OCI-LY3 (cell line): ENCODE results near the gene FRMPD1.

Source experiments
- H2AFZ ChIP-seq: fragments of 200-600, 300-600 bp; shearing (Covaris generic); 2 replicates; pipeline ENCODE4 v1.6.0; 2014; ENCODE audit warnings: antibody characterized with exemption, low read depth, low read length
- H3K27ac ChIP-seq: fragments of 200-600, 300-600 bp; sonication (generic); 2 replicates; pipeline ENCODE4 v1.5.1; 2014; ENCODE audit warnings: mild to moderate bottlenecking, low read length, moderate library complexity, mixed read lengths
- H3K27me3 ChIP-seq: fragments of 200-600, 300-600 bp; sonication (generic); 2 replicates; pipeline ENCODE4 v1.6.1; 2014; ENCODE audit warnings: low read depth, low read length, mixed read lengths
- H3K36me3 ChIP-seq: fragments of 200-600, 300-600 bp; sonication (generic); replicated peaks from 2 replicates; pipeline ENCODE3; 2014; ENCODE audit warnings: low read depth, low read length, mixed read lengths
- H3K4me1 ChIP-seq: fragments of 300-600, 200-600 bp; sonication (generic); 2 replicates; pipeline ENCODE4 v1.6.1; 2014; ENCODE audit warnings: low read length, mixed read lengths
- H3K4me2 ChIP-seq: fragments of 200-600, 300-600 bp; sonication (generic); 2 replicates; pipeline ENCODE4 v1.6.1; 2014; ENCODE audit warnings: low read length, mixed read lengths
- H3K4me3 ChIP-seq: fragments of 300-600, 200-600 bp; sonication (generic); 2 replicates; pipeline ENCODE4 v1.5.1; 2014; ENCODE audit warnings: antibody characterized with exemption, mild to moderate bottlenecking, low read length, moderate library complexity
- H3K79me2 ChIP-seq: fragments of 300-600, 200-600 bp; shearing (Covaris generic); 2 replicates; pipeline ENCODE4 v1.6.1; 2014; ENCODE audit warnings: mild to moderate bottlenecking, low read length, mixed read lengths
- H3K9ac ChIP-seq: fragments of 300-600, 200-600 bp; shearing (Covaris generic); 2 replicates; pipeline ENCODE4 v1.6.0; 2014; ENCODE audit warnings: mild to moderate bottlenecking, low read length, moderate library complexity
- H3K9me3 ChIP-seq: fragments of 200-600, 300-600 bp; shearing (Covaris generic); 2 replicates; pipeline ENCODE4 v1.6.1; 2014; ENCODE audit warnings: low read length, mixed read lengths; ENCODE audit not compliant: insufficient read depth
- H4K20me1 ChIP-seq: fragments of 200-600, 300-600 bp; sonication (generic); 2 replicates; pipeline ENCODE4 v1.6.1; 2016; ENCODE audit warnings: low read length, mixed read lengths; ENCODE audit not compliant: insufficient read depth
- EZH2phosphoT487 ChIP-seq: fragments of 200-600 bp; shearing (Covaris generic); IDR thresholded peaks from 2 replicates; pipeline ENCODE4 v1.6.1; 2018; ENCODE audit warnings: antibody characterized with exemption, mixed run types, low read depth
- TF ChIP-seq, protein P1 (sequence below): fragments of 200-600, 300-600 bp; sonication (generic); IDR thresholded peaks from 2 replicates; pipeline ENCODE4 v1.5.1; 2014; ENCODE audit warnings: antibody characterized with exemption, low read length, low read depth

The FRMPD1 gene

DNA sequence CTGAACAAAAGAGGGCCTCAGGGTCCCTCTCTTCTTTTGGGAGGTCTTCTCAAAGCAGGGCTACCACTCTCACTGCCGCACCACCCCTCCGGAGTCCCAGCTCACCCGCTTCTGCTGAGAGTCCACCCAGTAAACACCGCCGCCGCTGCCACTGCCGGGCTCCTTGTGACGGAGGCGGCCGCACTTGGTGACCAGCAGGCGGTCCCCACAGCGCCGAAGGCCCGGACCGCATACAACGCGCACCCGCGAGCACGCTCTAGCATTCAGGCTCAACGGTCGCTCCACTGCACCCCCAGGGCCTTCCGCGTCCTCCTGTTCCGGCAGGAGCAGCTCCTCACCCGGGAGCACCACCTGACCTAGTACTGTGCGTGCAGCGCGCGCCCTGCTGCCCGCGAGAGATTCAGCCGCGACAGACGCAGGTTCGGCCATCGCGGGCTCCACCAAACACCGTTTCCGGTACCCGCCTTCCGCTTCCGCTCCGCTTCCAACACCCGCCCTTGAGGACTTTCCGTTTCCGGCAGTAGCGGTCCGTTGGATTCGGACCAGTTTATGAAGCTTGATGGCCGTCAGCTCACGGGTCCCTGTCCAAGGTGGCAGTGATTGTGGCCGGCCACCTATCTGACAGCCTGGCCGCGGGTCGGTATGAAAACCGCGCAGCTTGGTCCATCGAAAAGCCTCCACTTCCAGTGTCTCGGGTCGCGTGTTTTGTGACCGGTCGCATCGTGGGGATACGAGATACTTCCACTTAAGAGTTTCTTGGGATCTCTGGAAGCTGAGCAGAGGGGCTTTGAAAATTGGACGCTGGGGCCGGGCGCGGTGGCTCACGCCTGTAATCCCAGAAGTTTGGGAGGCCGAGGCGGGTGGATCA is 134.1 kb downstream of the FRMPD1 start, which contains the start of gene EXOSC3:
Gene EXOSC3, minus strand, starts transcription at position 449 of the 868 bp plus-strand sequence. Its CDS starts 20 bp downstream, at position 429.
- Histone ChIP-seq H2AFZ (peak within 1 kb of the TSS; percentile 86), H3K4me3 (peak within 1 kb of the TSS; percentile 97), H3K79me2 (peaks cover 53% of the 10 kb centered on the region), H3K27ac (peak within 1 kb of the TSS; percentile 53), H3K9me3 (no peaks in the 10 kb centered on the region), H4K20me1 (no peaks in the 10 kb centered on the region), H3K27me3 (no peaks in the 10 kb centered on the region), H3K9ac (peak within 1 kb of the TSS; percentile 85), H3K36me3 (peaks cover 36% of the 10 kb centered on the region), H3K4me2 (peak within 1 kb of the TSS; percentile 85), H3K4me1 (peaks cover 21% of the 10 kb centered on the region)
- TF ChIP-seq, protein P1, sequence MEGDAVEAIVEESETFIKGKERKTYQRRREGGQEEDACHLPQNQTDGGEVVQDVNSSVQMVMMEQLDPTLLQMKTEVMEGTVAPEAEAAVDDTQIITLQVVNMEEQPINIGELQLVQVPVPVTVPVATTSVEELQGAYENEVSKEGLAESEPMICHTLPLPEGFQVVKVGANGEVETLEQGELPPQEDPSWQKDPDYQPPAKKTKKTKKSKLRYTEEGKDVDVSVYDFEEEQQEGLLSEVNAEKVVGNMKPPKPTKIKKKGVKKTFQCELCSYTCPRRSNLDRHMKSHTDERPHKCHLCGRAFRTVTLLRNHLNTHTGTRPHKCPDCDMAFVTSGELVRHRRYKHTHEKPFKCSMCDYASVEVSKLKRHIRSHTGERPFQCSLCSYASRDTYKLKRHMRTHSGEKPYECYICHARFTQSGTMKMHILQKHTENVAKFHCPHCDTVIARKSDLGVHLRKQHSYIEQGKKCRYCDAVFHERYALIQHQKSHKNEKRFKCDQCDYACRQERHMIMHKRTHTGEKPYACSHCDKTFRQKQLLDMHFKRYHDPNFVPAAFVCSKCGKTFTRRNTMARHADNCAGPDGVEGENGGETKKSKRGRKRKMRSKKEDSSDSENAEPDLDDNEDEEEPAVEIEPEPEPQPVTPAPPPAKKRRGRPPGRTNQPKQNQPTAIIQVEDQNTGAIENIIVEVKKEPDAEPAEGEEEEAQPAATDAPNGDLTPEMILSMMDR: no peak
- TF ChIP-seq EZH2phosphoT487: no peak

DNA sequence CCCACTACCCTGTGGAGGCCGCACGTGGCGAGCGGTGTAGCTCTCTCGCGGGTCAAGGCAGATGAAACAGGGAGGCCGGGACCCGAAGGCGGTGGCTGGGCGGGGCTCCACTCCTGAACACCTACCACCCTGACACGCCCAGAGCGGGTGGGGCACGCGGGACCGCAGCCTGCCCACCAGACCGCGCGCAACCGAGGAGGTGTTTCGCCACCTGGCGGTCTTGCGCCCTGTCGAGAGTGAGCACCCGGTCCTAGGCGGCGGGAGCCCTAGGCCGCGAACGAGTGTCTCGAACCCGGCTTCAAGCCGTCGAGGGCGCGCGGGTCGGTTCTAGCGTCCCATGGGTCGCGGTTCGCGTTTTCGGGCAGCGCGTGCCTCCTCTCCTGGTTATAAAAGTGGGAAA is 136.3 kb downstream of the FRMPD1 start:
- H3K4me2 ChIP-seq: no peak overlapping the region
- peaks cover 21% of the 10 kb centered on the region for H3K4me1 ChIP-seq
- no peaks in the 10 kb centered on the region for H3K9me3 ChIP-seq
- peaks cover 38% of the 10 kb centered on the region for H3K79me2 ChIP-seq
- no peak overlapping the region for H2AFZ ChIP-seq
- no peaks in the 10 kb centered on the region for H4K20me1 ChIP-seq
- TF ChIP-seq, protein P1: no peak
- TF ChIP-seq EZH2phosphoT487: no peak
- no peak overlapping the region for H3K9ac ChIP-seq
- H3K27ac ChIP-seq: no peak overlapping the region
- H3K27me3 ChIP-seq: no peaks in the 10 kb centered on the region
- no peak overlapping the region for H3K4me3 ChIP-seq
- H3K36me3 ChIP-seq: peaks cover 14% of the 10 kb centered on the region

DNA sequence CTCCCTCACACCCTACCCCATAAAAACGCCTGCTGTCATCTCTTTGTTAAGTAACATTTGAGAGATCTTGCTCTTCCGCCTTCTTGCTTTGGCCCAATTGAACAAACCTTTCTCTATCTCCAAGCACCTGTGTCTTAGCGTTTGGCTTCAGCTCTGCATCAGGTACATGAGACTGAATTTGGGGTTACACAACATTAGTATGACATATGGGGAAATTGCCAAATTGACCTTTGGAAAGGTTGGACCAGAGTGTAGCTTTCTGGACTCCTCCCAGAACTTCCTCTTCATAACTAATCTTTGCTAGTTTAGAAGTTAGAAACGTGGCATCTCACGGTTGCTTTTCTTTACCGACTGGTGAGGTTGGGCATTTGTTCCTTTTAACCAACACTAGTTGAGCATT is 137.6 kb downstream of the FRMPD1 start:
- Histone ChIP-seq H3K79me2 (peaks cover 25% of the 10 kb centered on the region), H2AFZ (no peak overlapping the region), H3K36me3 (peaks cover 1% of the 10 kb centered on the region), H4K20me1 (no peaks in the 10 kb centered on the region), H3K4me3 (no peak overlapping the region), H3K27ac (no peak overlapping the region), H3K9me3 (no peaks in the 10 kb centered on the region), H3K9ac (no peak overlapping the region), H3K27me3 (no peaks in the 10 kb centered on the region), H3K4me2 (no peak overlapping the region), H3K4me1 (peaks cover 11% of the 10 kb centered on the region)
- TF ChIP-seq, protein P1: no peak
- TF ChIP-seq EZH2phosphoT487: no peak

DNA sequence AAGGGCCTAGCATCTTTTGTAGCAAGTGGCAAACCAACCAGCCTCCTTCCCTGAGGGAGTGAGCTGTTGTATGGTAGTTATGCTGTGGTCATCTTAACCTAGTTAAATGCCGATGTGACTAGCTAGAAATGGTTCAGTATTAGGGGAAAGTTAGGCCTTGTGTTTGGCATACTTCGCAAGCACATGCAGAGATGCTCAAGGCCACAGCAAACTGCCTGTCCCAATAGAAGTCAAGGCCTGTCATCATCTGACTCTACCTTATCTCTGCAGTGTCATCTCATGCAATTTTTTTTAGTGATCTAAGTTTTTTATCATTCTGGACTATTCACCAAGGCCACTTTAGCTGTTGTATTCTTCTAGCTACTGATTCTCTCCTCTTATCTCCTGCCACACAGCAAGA is 139.3 kb downstream of the FRMPD1 start:
- no peak overlapping the region for H2AFZ ChIP-seq
- no peak overlapping the region for H3K4me3 ChIP-seq
- peaks cover 4% of the 10 kb centered on the region; the same call in 1 of the 2 replicates for H3K4me1 ChIP-seq
- H3K36me3 ChIP-seq: no peaks in the 10 kb centered on the region
- TF ChIP-seq, protein P1: no peak
- TF ChIP-seq EZH2phosphoT487: no peak
- peaks cover 7% of the 10 kb centered on the region for H3K79me2 ChIP-seq
- H3K9ac ChIP-seq: no peak overlapping the region
- no peaks in the 10 kb centered on the region for H3K27me3 ChIP-seq
- H3K4me2 ChIP-seq: no peak overlapping the region
- H3K9me3 ChIP-seq: no peaks in the 10 kb centered on the region
- H4K20me1 ChIP-seq: no peaks in the 10 kb centered on the region
- H3K27ac ChIP-seq: no peak overlapping the region
